Thyroid gland (tissue), 4 donors: ENCODE data around the gene CPXM2. TPM values are rescaled to one million over a fixed set of nuclear protein-coding genes. Genes with fewer than 3 reads are reported as not detected.

Experiments
- DNase-seq, 2 donors: peaks; one replicate each; pipeline ENCODE4 v3.0.0-alpha.2; 2019
- H3K27ac ChIP-seq, 3 donors: fragments of 200-600 bp; sonication (generic); 1 replicate in 2 of 3; 2 replicates in 1 of 3; pipeline ENCODE4 v1.5.1; 2016 to 2019; ENCODE audit warnings: mild to moderate bottlenecking in 1 of 3, moderate library complexity in 1 of 3
- H3K27me3 ChIP-seq: fragments of 200-600 bp; sonication (generic); one replicate; pipeline ENCODE4 v1.5.1; 2019
- H3K36me3 ChIP-seq, 2 donors: fragments of 200-600 bp; sonication (generic); one replicate each; pipeline ENCODE4 v1.5.1; 2016 to 2019
- H3K4me1 ChIP-seq, 2 donors: fragments of 200-600 bp; sonication (generic); one replicate each; pipeline ENCODE4 v1.5.1; 2017 to 2019
- H3K4me3 ChIP-seq, 3 donors: fragments of 200-600 bp; sonication (generic); replicated peaks in 1 of 3; 1 replicate in 2 of 3; 2 replicates in 1 of 3; pipeline ENCODE4 v1.5.1; 2016; ENCODE audit warnings: mild to moderate bottlenecking in 1 of 3
- H3K9me3 ChIP-seq: fragments of 200-600 bp; sonication (generic); one replicate; pipeline ENCODE4 v1.5.1; 2017
- POLR2A ChIP-seq, 2 donors: fragments of 450-650 bp; IDR thresholded peaks; one replicate each; pipeline ENCODE4 v1.6.1; 2017; ENCODE audit warnings: antibody characterized with exemption in 2 of 2, mild to moderate bottlenecking in 2 of 2, moderate library complexity in 1 of 2
- WGBS, 2 donors: methylation state at CpG; one replicate each; pipeline ENCODE4 v1.1.5; 2017; 5-methylcytosine and 5-hydroxymethylcytosine counted together
- intact Hi-C: fragments of 100-400 bp; cut with DNase I; formaldehyde crosslinking; loops from one replicate; pipeline ENCODE4 v1.15.1; 2023
- total RNA-seq, 4 donors: library from RNA; depleted of rRNA; stranded (reverse); fragments of >200 nt; gene quantifications; one replicate each; pipeline ENCODE4 v1.2.3, GENCODE V29; 2016
- TF ChIP-seq, protein P1 (sequence below), 6 experiments: fragments of 200-600 bp in 3 of 6; fragments of 450-650 bp in 3 of 6; sonication (generic) in 3 of 6; IDR thresholded peaks; one replicate each; pipeline ENCODE4 v1.5.1; 2016 to 2019; ENCODE audit warnings: antibody characterized with exemption in 6 of 6, mild to moderate bottlenecking in 2 of 6, inconsistent platforms in 1 of 6, moderate library complexity in 1 of 6

CPXM2 gene
- total RNA-seq, 4 donors from 2014 or later = 6.3 to 11.6 (median 8.5) TPM

- 91% methylated on average over 7 of the region's 7 CpGs for WGBS, 2 donors
- DNase-seq = no peak
- H3K27ac ChIP-seq = no peak overlapping the region
- no peaks in the 10 kb centered on the region for H3K9me3 ChIP-seq
- no peak overlapping the region for H3K4me3 ChIP-seq
- no peaks in the 10 kb centered on the region for H3K4me1 ChIP-seq
- TF ChIP-seq POLR2A (IDR thresholded peaks at IDR 0.05) = no peak
- TF ChIP-seq, protein P1, sequence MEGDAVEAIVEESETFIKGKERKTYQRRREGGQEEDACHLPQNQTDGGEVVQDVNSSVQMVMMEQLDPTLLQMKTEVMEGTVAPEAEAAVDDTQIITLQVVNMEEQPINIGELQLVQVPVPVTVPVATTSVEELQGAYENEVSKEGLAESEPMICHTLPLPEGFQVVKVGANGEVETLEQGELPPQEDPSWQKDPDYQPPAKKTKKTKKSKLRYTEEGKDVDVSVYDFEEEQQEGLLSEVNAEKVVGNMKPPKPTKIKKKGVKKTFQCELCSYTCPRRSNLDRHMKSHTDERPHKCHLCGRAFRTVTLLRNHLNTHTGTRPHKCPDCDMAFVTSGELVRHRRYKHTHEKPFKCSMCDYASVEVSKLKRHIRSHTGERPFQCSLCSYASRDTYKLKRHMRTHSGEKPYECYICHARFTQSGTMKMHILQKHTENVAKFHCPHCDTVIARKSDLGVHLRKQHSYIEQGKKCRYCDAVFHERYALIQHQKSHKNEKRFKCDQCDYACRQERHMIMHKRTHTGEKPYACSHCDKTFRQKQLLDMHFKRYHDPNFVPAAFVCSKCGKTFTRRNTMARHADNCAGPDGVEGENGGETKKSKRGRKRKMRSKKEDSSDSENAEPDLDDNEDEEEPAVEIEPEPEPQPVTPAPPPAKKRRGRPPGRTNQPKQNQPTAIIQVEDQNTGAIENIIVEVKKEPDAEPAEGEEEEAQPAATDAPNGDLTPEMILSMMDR (IDR thresholded peaks at IDR 0.05) = no peak
- H3K27me3 ChIP-seq = no peaks in the 10 kb centered on the region
- no peaks in the 10 kb centered on the region for H3K36me3 ChIP-seq
- intact Hi-C loops = no loop called here
Measured at GRCh38 chr10:123854498-123854897, 37.1 kb downstream of the CPXM2 start.

- intact Hi-C loops = no loop called here
- H3K27ac ChIP-seq = no peak overlapping the region
- no peaks in the 10 kb centered on the region for H3K9me3 ChIP-seq
Measured at GRCh38 chr10:123854003-123854402, 37.6 kb downstream of the CPXM2 start.

DNA sequence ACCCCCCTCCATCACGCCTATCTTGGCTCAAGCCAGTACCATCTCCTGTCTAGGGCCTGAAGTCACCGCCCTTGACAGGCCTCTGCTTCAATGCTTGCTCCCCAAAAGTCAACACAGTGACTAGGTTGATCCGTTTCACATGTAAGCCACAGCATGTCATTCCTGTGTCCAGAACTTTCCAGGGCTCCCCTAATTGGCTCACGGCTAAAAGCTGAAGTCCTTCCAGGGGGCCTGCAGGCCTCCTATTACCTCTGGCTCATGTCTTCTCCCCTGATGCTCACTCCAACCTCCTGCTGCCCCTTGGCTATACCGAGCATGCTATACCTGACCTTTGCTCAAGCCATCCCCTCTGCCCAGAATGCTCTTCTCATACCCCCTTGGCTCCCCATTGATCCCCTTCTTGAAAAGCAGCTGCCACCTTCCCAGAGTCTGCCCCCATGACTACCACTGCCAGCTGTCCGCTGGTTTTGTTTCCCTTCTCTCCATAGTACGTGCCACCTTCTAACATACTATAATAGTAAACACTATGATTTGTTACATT, 39.1 kb downstream of the CPXM2 start:
- Histone ChIP-seq H3K36me3 (no peaks in the 10 kb centered on the region), H3K9me3 (no peaks in the 10 kb centered on the region), H3K4me3 (no peak overlapping the region), H3K4me1 (no peaks in the 10 kb centered on the region), H3K27me3 (no peaks in the 10 kb centered on the region), H3K27ac (no peak overlapping the region)
- DNase-seq = no peak
- intact Hi-C loops = no loop called here
- 90 to 93% methylated on average over 7 of the region's 7 CpGs for WGBS, 2 donors
- no peak for TF ChIP-seq POLR2A (IDR thresholded peaks at IDR 0.05)
- TF ChIP-seq, protein P1 (IDR thresholded peaks at IDR 0.05) = no peak

More at GRCh38 chr10:123854003-123854402, 37.6 kb downstream of the CPXM2 start:
- TF ChIP-seq, protein P1 (IDR thresholded peaks at IDR 0.05) = no peak
- TF ChIP-seq POLR2A (IDR thresholded peaks at IDR 0.05) = no peak
- no peak for DNase-seq
- Histone ChIP-seq H3K36me3 (no peaks in the 10 kb centered on the region), H3K27me3 (no peaks in the 10 kb centered on the region), H3K4me1 (no peaks in the 10 kb centered on the region), H3K4me3 (no peak overlapping the region)
- WGBS, 2 donors = 80 to 84% methylated on average over 4 of the region's 4 CpGs

- Histone ChIP-seq H3K4me3 (no peak overlapping the region), H3K9me3 (no peaks in the 10 kb centered on the region), H3K27ac (no peak overlapping the region), H3K36me3 (no peaks in the 10 kb centered on the region), H3K27me3 (no peaks in the 10 kb centered on the region), H3K4me1 (no peaks in the 10 kb centered on the region)
- TF ChIP-seq POLR2A (IDR thresholded peaks at IDR 0.05) = no peak
- TF ChIP-seq, protein P1 (IDR thresholded peaks at IDR 0.05) = no peak
- intact Hi-C loops = no loop called here
- no peak for DNase-seq
- 67 to 78% methylated on average over 5 of the region's 5 CpGs for WGBS, 2 donors
Measured at GRCh38 chr10:123848564-123849457, 42.8 kb downstream of the CPXM2 start.
